Neural progenitor cell (in vitro differentiated cells): ENCODE results near the gene WDR41.

Experiments used
- CTCF ChIP-seq: fragments of 200-600 bp; sonication (generic); IDR thresholded peaks from 2 replicates; pipeline ENCODE4 v1.5.1; 2017; ENCODE audit warnings: antibody characterized with exemption, mild to moderate bottlenecking
- EZH2phosphoT487 ChIP-seq: fragments of 200-600 bp; sonication (generic); IDR thresholded peaks from 2 replicates; pipeline ENCODE4 v1.6.1; 2017; ENCODE audit warnings: antibody characterized with exemption

DNA sequence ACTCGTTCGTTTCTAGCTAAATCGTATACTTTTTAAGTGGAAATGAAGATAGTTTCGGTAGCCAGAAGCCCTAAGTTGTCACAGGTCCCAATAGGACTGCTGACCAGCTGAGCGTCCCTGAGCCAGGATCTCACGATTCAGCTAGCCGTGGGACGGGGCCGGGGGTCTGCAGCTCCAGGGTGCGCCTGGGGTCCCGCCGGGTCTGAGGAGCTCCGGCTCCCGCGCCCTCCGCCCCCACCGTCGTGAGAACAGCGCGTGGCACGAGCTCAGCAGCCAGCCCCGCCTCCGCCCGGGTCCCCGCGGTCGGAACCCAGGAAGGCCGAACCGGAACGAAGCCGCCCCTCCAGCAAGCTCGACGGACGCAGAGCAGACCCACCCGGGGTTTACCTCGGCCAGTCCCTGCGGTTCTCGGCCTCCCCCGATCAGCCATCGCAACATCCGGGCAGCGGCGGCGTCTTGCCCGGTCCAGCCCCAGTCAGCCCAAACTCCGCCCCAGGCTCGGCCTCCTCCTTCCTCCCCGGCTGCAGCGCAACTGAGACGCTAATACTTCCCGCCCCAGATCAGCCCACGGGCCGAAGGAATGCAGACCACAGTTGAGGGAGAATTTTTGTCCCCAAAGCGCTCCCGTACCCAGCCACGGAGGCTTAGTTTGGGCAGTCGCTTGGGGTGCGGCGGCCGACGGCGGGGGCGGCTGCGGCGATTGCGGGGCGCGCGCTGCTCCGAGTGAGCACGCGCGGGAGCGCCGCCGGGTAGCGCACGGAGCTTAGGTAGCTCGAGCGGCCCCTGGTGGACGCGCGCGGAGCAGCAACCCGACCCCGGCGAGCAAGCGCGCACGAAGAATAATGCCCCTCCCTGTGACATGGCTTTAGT lies at the start of gene WDR41:
- TF ChIP-seq EZH2phosphoT487 (no peak), CTCF (peak; percentile 90)
